GM12878 (cell line): ENCODE results near the gene CMSS1. TPM values are rescaled to one million over a fixed set of nuclear protein-coding genes. Genes with fewer than 3 reads are reported as not detected.

ENCODE experiments used
- ATAC-seq: fragments of 200-7000 bp; cut with Tn5 transposase; 3 replicates; pipeline ENCODE4 v1.9.1; 2020; ENCODE audit warnings: mild to moderate bottlenecking, moderate library complexity
- BruUV-seq: library from RNA; stranded (reverse); fragments of 400-500 nt; replicated peaks from 2 replicates; lab custom pipeline; 2021; lab: Mats Ljungman, UMichigan
- CTCF ChIA-PET: fragments of 300-600 bp; sonication (Branson Sonifier 250); formaldehyde crosslinking; extraction: SDS; loops from one replicate; lab custom pipeline; 2021; ENCODE audit warnings: inconsistent platforms; lab: Yijun Ruan, JAX
- POLR2A ChIA-PET: fragments of 350-600 bp; formaldehyde crosslinking; extraction: SDS; loops from one replicate; lab custom pipeline; 2021; ENCODE audit warnings: inconsistent platforms; lab: Charles Lee
- RAD21 ChIA-PET: fragments of 300-600 bp; sonication (Branson Sonifier 250); formaldehyde crosslinking; loops from one replicate; lab custom pipeline; 2023; ENCODE audit warnings: antibody characterized with exemption; ENCODE audit not compliant: unreplicated experiment; lab: Charles Lee
- SMC1A ChIA-PET: fragments of 300-600 bp; sonication (Branson Sonifier 250); formaldehyde crosslinking; loops from one replicate; lab custom pipeline; 2023; ENCODE audit not compliant: unreplicated experiment, uncharacterized antibody; lab: Charles Lee
- DNase-seq: peaks from one replicate; pipeline ENCODE4 v3.0.0-alpha.2; 2011; ENCODE audit warnings: low read depth, low spot score
- FAIRE-seq: peaks from 3 replicates; lab custom pipeline; 2011; peaks lifted over from hg19 to GRCh38; lab: Jason Lieb, UNC
- H2AFZ ChIP-seq: 2 replicates; pipeline ENCODE4 v1.6.0; 2011; ENCODE audit warnings: low read depth, low read length, control low read depth; ENCODE audit not compliant: control insufficient read depth
- H3K27ac ChIP-seq: 2 replicates; pipeline ENCODE4 v1.5.1; 2011; ENCODE audit warnings: control low read depth; ENCODE audit not compliant: control insufficient read depth, insufficient read depth
- H3K27me3 ChIP-seq, 2 experiments: replicated peaks in 1 of 2; 2 replicates each; pipeline versions ENCODE4 v1.6.0 to v1.6.1; 2011; ENCODE audit warnings: low read length in 1 of 2; ENCODE audit not compliant: control insufficient read depth in 2 of 2, insufficient read depth in 2 of 2
- H3K36me3 ChIP-seq, 2 experiments: 2 replicates each; pipeline ENCODE4 v1.5.1; 2011; ENCODE audit warnings: low read length in 1 of 2; ENCODE audit not compliant: control insufficient read depth in 2 of 2, insufficient read depth in 2 of 2
- H3K4me1 ChIP-seq: 2 replicates; pipeline ENCODE4 v1.6.1; 2011; ENCODE audit warnings: mild to moderate bottlenecking, low read length, moderate library complexity, mixed read lengths; ENCODE audit not compliant: control insufficient read depth, insufficient read depth
- H3K4me2 ChIP-seq: 2 replicates; pipeline ENCODE4 v1.6.0; 2011; ENCODE audit warnings: control low read depth; ENCODE audit not compliant: control insufficient read depth, insufficient read depth
- H3K4me3 ChIP-seq: fragments of 200-600 bp; sonication (generic); 2 replicates; pipeline ENCODE4 v1.5.1; 2016
- H3K79me2 ChIP-seq: 2 replicates; pipeline ENCODE4 v1.6.0; 2011; ENCODE audit warnings: low read length; ENCODE audit not compliant: control insufficient read depth, insufficient read depth
- H3K9ac ChIP-seq: 2 replicates; pipeline ENCODE4 v1.8.0; 2011; ENCODE audit warnings: low read length, control low read depth, mixed read lengths; ENCODE audit not compliant: control insufficient read depth, insufficient read depth
- H3K9me3 ChIP-seq: replicated peaks from 3 replicates; pipeline ENCODE4 v1.5.1; 2011; ENCODE audit warnings: mild to moderate bottlenecking, low read length; ENCODE audit not compliant: control insufficient read depth, insufficient read depth
- H4K20me1 ChIP-seq: 2 replicates; pipeline ENCODE4 v1.6.0; 2011; ENCODE audit not compliant: control insufficient read depth, insufficient read depth
- POU2F2 ChIP-seq: IDR thresholded peaks from 3 replicates; pipeline ENCODE4 v1.6.1; 2011; ENCODE audit warnings: low read depth, mild to moderate bottlenecking, low read length, borderline replicate concordance
- SPI1 ChIP-seq: IDR thresholded peaks from 2 replicates; pipeline ENCODE4 v1.6.1; 2011; ENCODE audit warnings: low read depth, mild to moderate bottlenecking, low read length, moderate library complexity, borderline replicate concordance; ENCODE audit not compliant: insufficient read depth
- TARDBP ChIP-seq: IDR thresholded peaks from 2 replicates; pipeline ENCODE4 v1.6.1; 2016; ENCODE audit warnings: borderline replicate concordance
- TBL1XR1 ChIP-seq: IDR thresholded peaks from 2 replicates; pipeline ENCODE4 v1.6.1; 2012; ENCODE audit warnings: low read depth, low read length, improper control_type of control experiment
- WGBS: methylation state at CpG from one replicate; pipeline ENCODE4 v1.1.6; 2016; ENCODE audit warnings: low lambda C conversion rate; ENCODE audit not compliant: insufficient replicate concordance, insufficient coverage; ENCODE audit errors: missing lambda C conversion rate; 5-methylcytosine and 5-hydroxymethylcytosine counted together
- in situ Hi-C: fragments of 300-500 bp; cut with MboI; formaldehyde crosslinking; loops from 9 replicates; pipeline ENCODE4 v1.14.3; 2018; ENCODE audit warnings: mixed read lengths
- intact Hi-C: fragments of 100-400 bp; cut with micrococcal nuclease; formaldehyde crosslinking; loops from one replicate; pipeline ENCODE4 v1.14.2; 2022; ENCODE audit not compliant: unreplicated experiment
- polyA plus RNA-seq, 11 experiments: library from polyadenylated mRNA; depleted of rRNA in 4 of 11; unstranded in 6 of 11; stranded (reverse) in 5 of 11; fragments of >200 nt; fragmentation: Nextera tagmentation in 4 of 11; fragmentation: Illumina TruSeq in 1 of 11; extraction: Ambion mirVana in 4 of 11; extraction: Trizol in 1 of 11; gene quantifications; 1 replicate in 1 of 11; 2 replicates in 10 of 11; pipeline versions ENCODE4 v1.2.1 to v1.2.3, GENCODE V29; 2011 to 2016; ENCODE audit warnings: inconsistent platforms in 2 of 11, missing spikeins in 2 of 11, low read depth in 1 of 11
- total RNA-seq, 4 experiments: library from RNA; depleted of rRNA in 3 of 4; stranded (reverse); fragments of >200 nt in 3 of 4; fragmentation: Illumina TruSeq in 1 of 4; extraction: Trizol in 1 of 4; gene quantifications; 2 replicates each; pipeline versions ENCODE4 v1.2.1 to v1.2.3, GENCODE V29; 2013 to 2021
- TF ChIP-seq, protein P1 (sequence below): fragments of 450-650 bp; IDR thresholded peaks from 2 replicates; pipeline ENCODE4 v1.6.1; 2018; ENCODE audit warnings: mild to moderate bottlenecking, low read depth, moderate library complexity; ENCODE audit not compliant: partially characterized antibody

CMSS1 gene
- total and polyA plus RNA-seq, 10 of the 15 experiments (the other 5 are each of a cell fraction or from before 2014, with no cell fraction given), result 31.0 to 118 (median 70.1) TPM

DNA sequence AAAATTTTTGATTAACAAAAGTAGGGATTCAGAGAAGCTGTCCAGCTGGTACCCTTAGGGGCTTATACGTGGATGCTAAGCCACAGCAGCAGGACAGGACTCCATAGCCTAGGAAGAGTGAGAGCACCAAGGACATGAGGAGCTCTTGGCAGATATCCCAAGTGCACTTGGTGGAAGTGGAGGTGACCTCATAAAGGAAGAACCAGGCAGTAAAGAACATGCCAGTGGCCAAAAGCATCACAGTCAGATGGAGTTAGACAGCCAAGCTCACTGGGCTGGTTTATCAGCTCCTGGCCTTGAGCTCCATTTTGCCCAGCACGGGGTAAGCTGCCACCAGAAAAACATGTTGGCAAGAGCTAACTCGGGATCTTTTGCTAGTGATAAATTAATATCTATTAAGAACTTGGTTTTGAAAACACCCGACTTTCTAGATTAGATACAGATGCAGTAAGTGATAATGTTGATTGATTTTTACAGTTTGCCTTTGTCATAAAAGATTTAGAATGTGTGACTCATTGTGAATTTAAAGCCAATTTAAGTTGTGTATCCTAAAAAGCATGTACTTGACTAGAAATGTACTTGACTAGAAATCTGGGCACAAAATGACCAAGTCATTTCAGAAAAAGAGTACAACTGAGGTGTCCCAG is 108.0 kb downstream of the CMSS1 start (continued):
- TF ChIP-seq POU2F2, result no peak
- no peak for TF ChIP-seq TARDBP
- TF ChIP-seq SPI1, result no peak

DNA sequence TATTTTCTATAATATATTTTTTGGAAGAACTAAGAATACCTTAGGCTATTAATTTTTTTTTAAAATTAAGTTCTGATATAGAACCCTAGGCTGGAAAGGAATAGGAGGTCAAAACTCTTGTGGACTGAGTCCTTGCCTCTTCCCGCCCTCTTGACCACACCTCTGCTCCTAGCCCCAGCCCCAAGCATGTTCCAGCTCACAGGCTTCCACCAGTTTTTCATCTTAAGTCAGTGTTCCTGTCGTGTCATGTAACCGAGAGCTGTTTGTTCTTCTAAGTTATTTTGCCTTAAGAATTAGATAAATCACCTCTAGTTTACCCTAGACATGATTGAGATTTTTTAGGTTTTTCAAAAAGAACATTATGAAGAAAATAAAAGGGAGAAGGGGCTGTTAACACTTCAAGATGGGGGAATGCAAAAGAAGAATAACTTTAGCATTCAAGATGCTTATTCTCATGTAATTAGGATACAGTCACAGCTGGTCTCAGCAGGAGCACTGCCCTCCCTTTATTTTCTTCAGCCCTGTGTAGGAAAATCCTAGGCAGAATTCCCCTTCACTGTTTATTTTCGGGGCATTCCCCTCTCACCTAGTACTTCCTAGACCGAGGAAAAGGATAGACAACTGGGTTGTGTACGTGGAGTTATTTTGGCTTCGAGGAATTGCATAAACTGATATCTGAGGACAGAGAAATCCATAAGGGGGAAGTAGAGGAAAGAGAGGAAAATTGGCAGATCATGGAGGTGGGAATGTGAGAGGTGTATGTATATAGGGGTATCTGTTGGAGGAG is 110.2 kb downstream of the CMSS1 start:
- WGBS, result 96% methylated on average over 7 of the region's 7 CpGs
- SMC1A ChIA-PET, result interaction anchor here (1.5 kb wide), 1 partner anchor 26 kb away, joined by 4 read pairs; no protein-coding TSS in a partner anchor
- intact Hi-C loops, result no loop called here

More for the DNA sequence above, 110.2 kb downstream of the CMSS1 start:
- in situ Hi-C loops, result no loop called here
- no peak overlapping the region for H3K27ac ChIP-seq
- ATAC-seq, result no peak
- H3K27me3 ChIP-seq, result no peaks in the 10 kb centered on the region
- DNase-seq, result no peak
- H2AFZ ChIP-seq, result no peak overlapping the region
- TF ChIP-seq TBL1XR1 (no peak), SPI1 (no peak)
- TF ChIP-seq, protein P1, sequence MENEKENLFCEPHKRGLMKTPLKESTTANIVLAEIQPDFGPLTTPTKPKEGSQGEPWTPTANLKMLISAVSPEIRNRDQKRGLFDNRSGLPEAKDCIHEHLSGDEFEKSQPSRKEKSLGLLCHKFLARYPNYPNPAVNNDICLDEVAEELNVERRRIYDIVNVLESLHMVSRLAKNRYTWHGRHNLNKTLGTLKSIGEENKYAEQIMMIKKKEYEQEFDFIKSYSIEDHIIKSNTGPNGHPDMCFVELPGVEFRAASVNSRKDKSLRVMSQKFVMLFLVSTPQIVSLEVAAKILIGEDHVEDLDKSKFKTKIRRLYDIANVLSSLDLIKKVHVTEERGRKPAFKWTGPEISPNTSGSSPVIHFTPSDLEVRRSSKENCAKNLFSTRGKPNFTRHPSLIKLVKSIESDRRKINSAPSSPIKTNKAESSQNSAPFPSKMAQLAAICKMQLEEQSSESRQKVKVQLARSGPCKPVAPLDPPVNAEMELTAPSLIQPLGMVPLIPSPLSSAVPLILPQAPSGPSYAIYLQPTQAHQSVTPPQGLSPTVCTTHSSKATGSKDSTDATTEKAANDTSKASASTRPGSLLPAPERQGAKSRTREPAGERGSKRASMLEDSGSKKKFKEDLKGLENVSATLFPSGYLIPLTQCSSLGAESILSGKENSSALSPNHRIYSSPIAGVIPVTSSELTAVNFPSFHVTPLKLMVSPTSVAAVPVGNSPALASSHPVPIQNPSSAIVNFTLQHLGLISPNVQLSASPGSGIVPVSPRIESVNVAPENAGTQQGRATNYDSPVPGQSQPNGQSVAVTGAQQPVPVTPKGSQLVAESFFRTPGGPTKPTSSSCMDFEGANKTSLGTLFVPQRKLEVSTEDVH, result no peak
- ChIA-PET RAD21 (no interaction called here), POLR2A (interaction anchor here (1.0 kb wide), 1 partner anchor 33 kb away, joined by 3 read pairs; no protein-coding TSS in a partner anchor), CTCF (no interaction called here)
- H3K79me2 ChIP-seq, result no peaks in the 10 kb centered on the region
- H4K20me1 ChIP-seq, result no peaks in the 10 kb centered on the region
- H3K4me3 ChIP-seq, result no peak overlapping the region
- H3K4me1 ChIP-seq, result no peaks in the 10 kb centered on the region
- H3K9me3 ChIP-seq, result no peaks in the 10 kb centered on the region
- no peaks in the 10 kb centered on the region; a peak in 1 of 4 replicates for H3K36me3 ChIP-seq
- H3K4me2 ChIP-seq, result no peak overlapping the region
- no peak for FAIRE-seq
- no TSS peak for BruUV-seq
- no peak overlapping the region for H3K9ac ChIP-seq
